GM23248 (cell line): ENCODE data around the gene SYCE1L. TPM values are rescaled to one million over a fixed set of nuclear protein-coding genes. Genes with fewer than 3 reads are reported as not detected.

ENCODE experiments used
- DNase-seq: peaks from one replicate; pipeline ENCODE4 v3.0.0-alpha.2; 2015
- H2AFZ ChIP-seq: fragments of 200-600 bp; sonication (generic); 2 replicates; pipeline ENCODE4 v1.6.1; 2016; ENCODE audit warnings: antibody characterized with exemption
- H3F3A ChIP-seq: fragments of 200-600 bp; sonication (generic); 2 replicates; pipeline ENCODE4 v1.6.1; 2016; ENCODE audit warnings: mild to moderate bottlenecking, antibody characterized with exemption, mixed run types; ENCODE audit not compliant: insufficient read depth
- H3K27ac ChIP-seq: fragments of 200-600 bp; sonication (generic); 2 replicates; pipeline ENCODE4 v1.5.1; 2016; ENCODE audit warnings: mild to moderate bottlenecking
- H3K27me3 ChIP-seq: fragments of 200-600 bp; sonication (generic); replicated peaks from 2 replicates; pipeline ENCODE4 v1.6.1; 2016; ENCODE audit warnings: mild to moderate bottlenecking; ENCODE audit not compliant: insufficient read depth
- H3K36me3 ChIP-seq: fragments of 200-600 bp; sonication (generic); 2 replicates; pipeline ENCODE4 v1.6.1; 2016; ENCODE audit warnings: low read depth, mild to moderate bottlenecking
- H3K4me1 ChIP-seq: fragments of 200-600 bp; sonication (generic); 2 replicates; pipeline ENCODE4 v1.6.1; 2016; ENCODE audit warnings: mild to moderate bottlenecking; ENCODE audit not compliant: insufficient read depth
- H3K4me2 ChIP-seq: fragments of 200-600 bp; sonication (generic); one replicate; pipeline ENCODE4 v1.6.1; 2016; ENCODE audit warnings: mild to moderate bottlenecking; ENCODE audit not compliant: unreplicated experiment
- H3K4me3 ChIP-seq: fragments of 200-600 bp; sonication (generic); 2 replicates; pipeline ENCODE4 v1.5.1; 2016; ENCODE audit warnings: mild to moderate bottlenecking
- H3K79me2 ChIP-seq: fragments of 200-600 bp; sonication (generic); 2 replicates; pipeline ENCODE4 v1.6.1; 2016; ENCODE audit warnings: mild to moderate bottlenecking; ENCODE audit not compliant: insufficient read depth
- H3K9ac ChIP-seq: fragments of 200-600 bp; sonication (generic); 2 replicates; pipeline ENCODE4 v1.6.1; 2016; ENCODE audit warnings: mild to moderate bottlenecking
- H3K9me2 ChIP-seq: fragments of 200-600 bp; sonication (generic); 2 replicates; pipeline ENCODE4 v1.6.1; 2016; ENCODE audit warnings: mixed run types, mild to moderate bottlenecking, moderate library complexity; ENCODE audit not compliant: insufficient read depth
- H3K9me3 ChIP-seq: fragments of 200-600 bp; sonication (generic); one replicate; pipeline ENCODE4 v1.6.1; 2017; ENCODE audit warnings: low read depth
- H4K20me1 ChIP-seq: fragments of 200-600 bp; sonication (generic); 2 replicates; pipeline ENCODE4 v1.6.0; 2016; ENCODE audit not compliant: insufficient read depth
- EZH2 ChIP-seq: fragments of 200-600 bp; sonication (generic); IDR thresholded peaks from 2 replicates; pipeline ENCODE4 v1.6.1; 2018; ENCODE audit warnings: antibody characterized with exemption, mild to moderate bottlenecking; ENCODE audit not compliant: insufficient read depth, poor library complexity, severe bottlenecking
- EZH2phosphoT487 ChIP-seq: fragments of 200-600 bp; sonication (generic); IDR thresholded peaks from 2 replicates; pipeline ENCODE4 v1.6.1; 2018; ENCODE audit warnings: antibody characterized with exemption, moderate library complexity, mild to moderate bottlenecking, low read depth; ENCODE audit not compliant: insufficient read depth
- WGBS, 2 experiments: methylation state at CpG; one replicate each; pipeline ENCODE4 v1.1.6; 2015 to 2017; ENCODE audit warnings: low lambda C conversion rate in 2 of 2, low coverage in 1 of 2; ENCODE audit errors: missing lambda C conversion rate in 2 of 2; 5-methylcytosine and 5-hydroxymethylcytosine counted together
- in situ Hi-C: fragments of 300-500 bp; cut with MboI; formaldehyde crosslinking; loops from 2 replicates; pipeline ENCODE4 v1.15.0; 2020
- polyA plus RNA-seq: library from polyadenylated mRNA; unstranded; fragments of >200 nt; fragmentation: Nextera tagmentation; extraction: Ambion mirVana; gene quantifications from 2 replicates; pipeline ENCODE4 v1.2.1, GENCODE V29; 2016
- total RNA-seq: library from RNA; depleted of rRNA; stranded (reverse); fragments of >200 nt; shearing (Covaris generic); gene quantifications from 2 replicates; pipeline ENCODE4 v1.2.3, GENCODE V29; 2014

SYCE1L gene
- total and polyA plus RNA-seq, 2 experiments from 2014 or later = not detected

- DNase-seq = no peak
- no peaks in the 10 kb centered on the region for H4K20me1 ChIP-seq
- in situ Hi-C loops = no loop called here
- H3K4me2 ChIP-seq = no peak overlapping the region
- no peaks in the 10 kb centered on the region for H3K9me3 ChIP-seq
- no peaks in the 10 kb centered on the region for H3K79me2 ChIP-seq
- H3K9me2 ChIP-seq = no peaks in the 10 kb centered on the region
- TF ChIP-seq EZH2 (no peak), EZH2phosphoT487 (no peak)
- no peaks in the 10 kb centered on the region for H3K27me3 ChIP-seq
- no peaks in the 10 kb centered on the region for H3K4me1 ChIP-seq
- H3K27ac ChIP-seq = no peak overlapping the region
- no peak overlapping the region for H3K4me3 ChIP-seq
- 26 to 30% methylated on average over 2 of the region's 2 CpGs for WGBS, 2 experiments
- no peaks in the 10 kb centered on the region for H3F3A ChIP-seq
- H3K9ac ChIP-seq = no peak overlapping the region
- no peaks in the 10 kb centered on the region for H3K36me3 ChIP-seq
- no peak overlapping the region for H2AFZ ChIP-seq
Measured at GRCh38 chr16:77166726-77167125, 32.5 kb upstream of the SYCE1L start.

- Histone ChIP-seq H2AFZ (no peak overlapping the region), H3K4me1 (no peaks in the 10 kb centered on the region), H3K9ac (no peak overlapping the region), H3K27ac (no peak overlapping the region), H3K9me3 (no peaks in the 10 kb centered on the region), H3K4me3 (no peak overlapping the region), H3K79me2 (no peaks in the 10 kb centered on the region), H3K36me3 (no peaks in the 10 kb centered on the region), H3K4me2 (no peak overlapping the region), H4K20me1 (no peaks in the 10 kb centered on the region), H3K9me2 (no peaks in the 10 kb centered on the region), H3F3A (no peaks in the 10 kb centered on the region), H3K27me3 (no peaks in the 10 kb centered on the region; the same call in 1 of the 2 replicates)
- no peak for DNase-seq
- WGBS, 2 experiments = 17% methylated on average over 4 of the region's 4 CpGs
- TF ChIP-seq EZH2 (no peak), EZH2phosphoT487 (no peak)
- in situ Hi-C loops = no loop called here
Measured at GRCh38 chr16:77168901-77169300, 30.3 kb upstream of the SYCE1L start.

GRCh38 chr16:77169650-77170236, 29.5 kb upstream of the SYCE1L start:
- no peaks in the 10 kb centered on the region for H3K9me3 ChIP-seq
- no peak overlapping the region for H2AFZ ChIP-seq
- no peak overlapping the region for H3K9ac ChIP-seq
- H3K4me1 ChIP-seq = no peaks in the 10 kb centered on the region
- no peak overlapping the region for H3K4me2 ChIP-seq
- H3K79me2 ChIP-seq = no peaks in the 10 kb centered on the region
- no peaks in the 10 kb centered on the region for H4K20me1 ChIP-seq
- DNase-seq = peak; percentile 41
- in situ Hi-C loops = loop anchor here (5.0 kb wide), 1 partner anchor 1382 kb away; no protein-coding TSS in a partner anchor
- TF ChIP-seq EZH2 = no peak
- TF ChIP-seq EZH2phosphoT487 = no peak
- H3K9me2 ChIP-seq = no peaks in the 10 kb centered on the region
- no peak overlapping the region for H3K27ac ChIP-seq
- H3K4me3 ChIP-seq = no peak overlapping the region
- H3F3A ChIP-seq = no peaks in the 10 kb centered on the region
- WGBS, 2 experiments = 14 to 16% methylated on average over 6 of the region's 6 CpGs
- no peaks in the 10 kb centered on the region; the same call in 1 of the 2 replicates for H3K27me3 ChIP-seq
- no peaks in the 10 kb centered on the region for H3K36me3 ChIP-seq

GRCh38 chr16:77170805-77171204, 28.4 kb upstream of the SYCE1L start:
- Histone ChIP-seq H3K36me3 (no peaks in the 10 kb centered on the region), H3K9ac (no peak overlapping the region), H3K4me3 (no peak overlapping the region), H2AFZ (no peak overlapping the region), H3K27me3 (no peaks in the 10 kb centered on the region; the same call in none of the 2 replicates), H3K4me2 (no peak overlapping the region), H3K27ac (no peak overlapping the region), H3K4me1 (no peaks in the 10 kb centered on the region), H3K9me3 (no peaks in the 10 kb centered on the region), H3F3A (no peaks in the 10 kb centered on the region), H3K79me2 (no peaks in the 10 kb centered on the region), H4K20me1 (no peaks in the 10 kb centered on the region), H3K9me2 (no peaks in the 10 kb centered on the region)
- no peak for TF ChIP-seq EZH2
- no peak for TF ChIP-seq EZH2phosphoT487
- WGBS, 2 experiments = 32 to 35% methylated on average over 4 of the region's 4 CpGs
- no peak for DNase-seq
- in situ Hi-C loops = loop anchor here (5.0 kb wide), 1 partner anchor 1384 kb away; no protein-coding TSS in a partner anchor
